Keratinocyte (primary cell): ENCODE data around the gene RIN3. TPM values are rescaled to one million over a fixed set of nuclear protein-coding genes. Genes with fewer than 3 reads are reported as not detected.

ENCODE experiments used
- DNase-seq: peaks from one replicate; pipeline ENCODE4 v3.0.0-alpha.2; 2011; ENCODE audit warnings: low read depth, missing footprints, low spot score
- FAIRE-seq: peaks from 2 replicates; lab custom pipeline; 2011; peaks lifted over from hg19 to GRCh38; lab: Jason Lieb, UNC
- H2AFZ ChIP-seq: 2 replicates; pipeline ENCODE4 v1.6.0; 2012; ENCODE audit warnings: low read length, control low read depth, inconsistent platforms; ENCODE audit not compliant: control insufficient read depth
- H3K27ac ChIP-seq: 2 replicates; pipeline ENCODE4 v1.5.1; 2011; ENCODE audit warnings: low read length; ENCODE audit not compliant: control insufficient read depth, insufficient read depth
- H3K27me3 ChIP-seq: 3 replicates; pipeline ENCODE4 v1.6.0; 2011; ENCODE audit warnings: low read length; ENCODE audit not compliant: control insufficient read depth, insufficient read depth; ENCODE audit errors: extremely low read depth
- H3K36me3 ChIP-seq, 2 experiments: 2 replicates in 1 of 2; 3 replicates in 1 of 2; pipeline ENCODE4 v1.5.1; 2011; ENCODE audit warnings: low read length in 2 of 2, mild to moderate bottlenecking in 1 of 2; ENCODE audit not compliant: control insufficient read depth in 2 of 2, insufficient read depth in 2 of 2; ENCODE audit errors: extremely low read depth in 1 of 2
- H3K4me1 ChIP-seq: 3 replicates; pipeline ENCODE4 v1.5.1; 2011; ENCODE audit warnings: low read length; ENCODE audit not compliant: control insufficient read depth, insufficient read depth; ENCODE audit errors: extremely low read depth
- H3K4me2 ChIP-seq: 3 replicates; pipeline ENCODE4 v1.6.0; 2011; ENCODE audit warnings: low read depth, low read length; ENCODE audit not compliant: control insufficient read depth, insufficient read depth; ENCODE audit errors: extremely low read depth
- H3K4me3 ChIP-seq, 3 experiments: fragments of 200-600 bp in 1 of 3; sonication (generic) in 1 of 3; 2 replicates in 2 of 3; 3 replicates in 1 of 3; pipeline ENCODE4 v1.5.1; 2011 to 2016; ENCODE audit warnings: low read length in 3 of 3, mild to moderate bottlenecking in 3 of 3, control low read depth in 2 of 3, inconsistent platforms in 1 of 3, low read depth in 1 of 3, mixed read lengths in 1 of 3, mixed run types in 1 of 3, moderate library complexity in 1 of 3; ENCODE audit not compliant: control insufficient read depth in 2 of 3, insufficient read depth in 2 of 3; ENCODE audit errors: extremely low read depth in 1 of 3
- H3K79me2 ChIP-seq: 2 replicates; pipeline ENCODE4 v1.6.0; 2012; ENCODE audit warnings: low read length; ENCODE audit not compliant: control insufficient read depth, insufficient read depth
- H3K9ac ChIP-seq: 3 replicates; pipeline ENCODE4 v1.6.0; 2011; ENCODE audit warnings: low read length; ENCODE audit not compliant: control insufficient read depth, insufficient read depth; ENCODE audit errors: extremely low read depth
- H3K9me1 ChIP-seq: 3 replicates; pipeline ENCODE4 v1.6.0; 2011; ENCODE audit warnings: low read length; ENCODE audit not compliant: control insufficient read depth, insufficient read depth; ENCODE audit errors: extremely low read depth
- H3K9me3 ChIP-seq: 2 replicates; pipeline ENCODE4 v1.5.1; 2012; ENCODE audit warnings: low read depth, low read length; ENCODE audit not compliant: control insufficient read depth
- H4K20me1 ChIP-seq: 3 replicates; pipeline ENCODE4 v1.6.0; 2011; ENCODE audit warnings: low read length; ENCODE audit not compliant: control insufficient read depth, insufficient read depth; ENCODE audit errors: extremely low read depth
- EZH2 ChIP-seq: IDR thresholded peaks from one replicate; pipeline ENCODE4 v1.6.1; 2012; ENCODE audit warnings: inconsistent platforms, mild to moderate bottlenecking, low read length, moderate library complexity
- dilution Hi-C: fragments of 300-500 bp; cut with MboI; formaldehyde crosslinking; loops from one replicate; pipeline ENCODE4 v1.7.0; 2020; ENCODE audit warnings: low sequenced_read_pairs; ENCODE audit not compliant: extremely low pct_ligation_motif_present
- polyA plus RNA-seq, 5 experiments: library from polyadenylated mRNA; depleted of rRNA in 3 of 5; stranded (reverse) in 3 of 5; stranded (forward) in 1 of 5; unstranded in 1 of 5; fragments of >200 nt; gene quantifications; 1 replicate in 1 of 5; 2 replicates in 3 of 5; 3 replicates in 1 of 5; pipeline versions ENCODE4 v1.2.1 to v1.2.3, GENCODE V29; 2011 to 2012; ENCODE audit warnings: missing spikeins in 2 of 5, low read depth in 1 of 5, low replicate concordance in 1 of 5
- TF ChIP-seq, protein P1 (sequence below), 3 experiments: IDR thresholded peaks in 1 of 3; conservative IDR thresholded peaks in 1 of 3; optimal IDR thresholded peaks in 1 of 3; 2 replicates in 2 of 3; 3 replicates in 1 of 3; pipeline versions ENCODE3 to v1.5.1; 2011; ENCODE audit warnings: low read length in 3 of 3, mild to moderate bottlenecking in 3 of 3, moderate library complexity in 2 of 3, control low read depth in 1 of 3, inconsistent platforms in 1 of 3; ENCODE audit not compliant: insufficient read depth in 2 of 3; ENCODE audit errors: extremely low read depth in 1 of 3

Gene RIN3
- polyA plus RNA-seq, 1 donor (not counting 4 experiments of a cell fraction or from before 2014, with no cell fraction given): 1.2 TPM

DNA sequence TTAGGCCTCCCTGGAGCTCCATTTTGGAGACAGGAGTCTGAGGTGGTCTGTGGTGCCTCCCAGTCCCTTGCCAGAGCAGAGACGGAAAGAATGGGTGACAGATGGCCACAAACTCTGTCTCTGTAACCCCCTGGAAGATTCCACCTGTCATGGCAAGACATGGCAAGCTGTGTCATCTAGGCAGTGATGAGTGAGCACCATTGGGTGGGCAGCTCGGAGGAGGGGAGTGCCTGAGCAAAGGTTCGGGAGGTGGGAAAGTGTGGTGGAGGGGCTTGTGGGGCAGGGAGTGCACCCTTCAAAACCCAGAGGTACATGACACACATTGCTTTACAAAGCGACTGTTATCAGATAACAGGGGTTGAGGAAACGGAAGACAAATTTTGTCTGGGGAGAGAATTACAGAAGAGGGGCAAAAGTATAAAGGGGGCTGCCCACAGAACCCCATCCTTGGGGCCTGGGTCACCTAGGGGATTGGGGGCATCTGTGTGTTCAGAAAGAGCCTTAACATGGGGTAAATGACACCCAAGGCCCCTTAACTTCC lies 3.5 kb downstream of the RIN3 start:
- no peak for FAIRE-seq
- no peak overlapping the region for H2AFZ ChIP-seq
- H3K79me2 ChIP-seq: peaks cover 10% of the 10 kb centered on the region

DNA sequence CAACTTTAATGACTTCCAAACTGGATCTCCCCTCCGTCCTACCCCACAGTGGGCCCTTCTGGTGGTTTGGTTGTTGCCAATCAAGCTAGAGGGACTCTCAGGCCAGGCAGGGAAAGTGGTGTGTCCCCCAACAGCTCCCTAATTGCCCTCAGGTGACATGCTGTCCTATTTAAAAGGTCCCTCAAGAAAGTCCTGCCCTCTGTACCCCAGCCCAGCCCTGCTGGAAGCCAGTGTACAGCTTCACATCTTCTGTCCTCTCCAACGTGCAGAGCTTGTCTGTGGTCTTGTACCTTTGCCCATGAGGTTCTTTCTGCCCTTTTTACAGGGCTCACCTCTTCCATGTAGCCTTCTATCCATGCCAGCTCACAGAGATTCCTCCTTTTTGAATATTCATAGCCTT lies 4.2 kb downstream of the RIN3 start:
- no peak overlapping the region for H2AFZ ChIP-seq
- no peaks in the 10 kb centered on the region for H3K9me1 ChIP-seq
- H3K27ac ChIP-seq: no peak overlapping the region
- TF ChIP-seq EZH2: no peak
- TF ChIP-seq, protein P1, sequence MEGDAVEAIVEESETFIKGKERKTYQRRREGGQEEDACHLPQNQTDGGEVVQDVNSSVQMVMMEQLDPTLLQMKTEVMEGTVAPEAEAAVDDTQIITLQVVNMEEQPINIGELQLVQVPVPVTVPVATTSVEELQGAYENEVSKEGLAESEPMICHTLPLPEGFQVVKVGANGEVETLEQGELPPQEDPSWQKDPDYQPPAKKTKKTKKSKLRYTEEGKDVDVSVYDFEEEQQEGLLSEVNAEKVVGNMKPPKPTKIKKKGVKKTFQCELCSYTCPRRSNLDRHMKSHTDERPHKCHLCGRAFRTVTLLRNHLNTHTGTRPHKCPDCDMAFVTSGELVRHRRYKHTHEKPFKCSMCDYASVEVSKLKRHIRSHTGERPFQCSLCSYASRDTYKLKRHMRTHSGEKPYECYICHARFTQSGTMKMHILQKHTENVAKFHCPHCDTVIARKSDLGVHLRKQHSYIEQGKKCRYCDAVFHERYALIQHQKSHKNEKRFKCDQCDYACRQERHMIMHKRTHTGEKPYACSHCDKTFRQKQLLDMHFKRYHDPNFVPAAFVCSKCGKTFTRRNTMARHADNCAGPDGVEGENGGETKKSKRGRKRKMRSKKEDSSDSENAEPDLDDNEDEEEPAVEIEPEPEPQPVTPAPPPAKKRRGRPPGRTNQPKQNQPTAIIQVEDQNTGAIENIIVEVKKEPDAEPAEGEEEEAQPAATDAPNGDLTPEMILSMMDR (optimal IDR thresholded peaks at IDR 0.05 in 1 of 3, IDR thresholded peaks at IDR 0.05 in 1 of 3, conservative IDR thresholded peaks at IDR 0.05 in 1 of 3; ENCODE audit: extremely low read depth in 1 of 3, insufficient read depth in 2 of 3, low read length in 3 of 3): no peak
- no peak for DNase-seq
- peaks cover 19% of the 10 kb centered on the region for H3K4me1 ChIP-seq
- H3K27me3 ChIP-seq: no peaks in the 10 kb centered on the region
- H3K36me3 ChIP-seq: no peaks in the 10 kb centered on the region
- H3K4me2 ChIP-seq: no peak overlapping the region
- H3K4me3 ChIP-seq: no peak overlapping the region
- dilution Hi-C loops: no loop called here
- FAIRE-seq: no peak
- no peaks in the 10 kb centered on the region for H3K9me3 ChIP-seq
- H3K79me2 ChIP-seq: peaks cover 10% of the 10 kb centered on the region
- no peaks in the 10 kb centered on the region for H4K20me1 ChIP-seq
- H3K9ac ChIP-seq: no peak overlapping the region

More for the DNA sequence above, 3.5 kb downstream of the RIN3 start:
- H3K9me1 ChIP-seq: no peaks in the 10 kb centered on the region
- H3K9ac ChIP-seq: no peak overlapping the region
- no peaks in the 10 kb centered on the region for H4K20me1 ChIP-seq
- H3K4me1 ChIP-seq: peaks cover 20% of the 10 kb centered on the region
- H3K4me3 ChIP-seq: no peak overlapping the region
- H3K27me3 ChIP-seq: no peaks in the 10 kb centered on the region
- TF ChIP-seq, protein P1 (optimal IDR thresholded peaks at IDR 0.05 in 1 of 3, IDR thresholded peaks at IDR 0.05 in 1 of 3, conservative IDR thresholded peaks at IDR 0.05 in 1 of 3; ENCODE audit: extremely low read depth in 1 of 3, insufficient read depth in 2 of 3, low read length in 3 of 3): no peak
- no peak for TF ChIP-seq EZH2
- no peaks in the 10 kb centered on the region for H3K36me3 ChIP-seq
- DNase-seq: no peak
- dilution Hi-C loops: no loop called here
- no peak overlapping the region for H3K4me2 ChIP-seq
- no peaks in the 10 kb centered on the region for H3K9me3 ChIP-seq
- H3K27ac ChIP-seq: no peak overlapping the region
